Suprapubic skin (tissue), 3 donors: ENCODE measurements around the gene TNFRSF13B.

ENCODE experiments used
- CTCF ChIP-seq, 2 donors: fragments of 200-600 bp in 1 of 2; fragments of 450-650 bp in 1 of 2; sonication (generic) in 1 of 2; IDR thresholded peaks; one replicate each; pipeline ENCODE4 v1.5.1; 2016 to 2019; ENCODE audit warnings: antibody characterized with exemption in 2 of 2, mild to moderate bottlenecking in 1 of 2, moderate library complexity in 1 of 2
- POLR2A ChIP-seq, 2 donors: fragments of 450-650 bp; IDR thresholded peaks; one replicate each; pipeline ENCODE4 v1.6.1; 2017; ENCODE audit warnings: antibody characterized with exemption in 2 of 2, mild to moderate bottlenecking in 2 of 2, moderate library complexity in 2 of 2

DNA sequence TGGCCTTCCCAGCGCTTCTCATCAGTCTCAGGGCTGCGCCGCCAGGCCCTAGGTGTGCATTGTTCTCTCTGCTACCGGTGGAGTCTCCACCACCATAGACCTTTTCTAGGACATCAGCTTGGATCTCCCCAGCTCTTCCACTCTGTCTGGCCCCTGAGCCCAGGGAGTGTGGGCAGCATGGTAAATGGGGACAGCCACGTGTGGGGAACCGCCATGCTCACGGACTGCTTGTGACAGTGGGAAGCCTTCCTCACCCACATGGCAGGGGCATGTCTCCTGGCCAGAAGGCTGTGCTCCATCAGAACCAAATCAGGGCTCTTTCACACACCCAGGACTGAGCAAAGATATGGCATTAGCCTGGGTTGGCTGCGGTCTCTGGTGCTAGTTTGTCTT lies 51.3 kb downstream of the TNFRSF13B start:
- no peak for TF ChIP-seq CTCF (IDR thresholded peaks at IDR 0.05)
- no peak for TF ChIP-seq POLR2A (IDR thresholded peaks at IDR 0.05)
